WTC11 (cell line): ENCODE measurements around the gene FCER1G.

Experiments
- GTF2I ChIP-seq: fragments of 250-450 bp; sonication (Bioruptor Pico); conservative IDR thresholded peaks from 2 replicates; pipeline ENCODE4 v1.4.0; 2021; ENCODE audit warnings: mild to moderate bottlenecking
- TF ChIP-seq, protein P1 (sequence below): fragments of 200-600 bp; IDR thresholded peaks from 2 replicates; pipeline ENCODE4 v1.8.0; 2022; ENCODE audit warnings: antibody characterized with exemption

DNA sequence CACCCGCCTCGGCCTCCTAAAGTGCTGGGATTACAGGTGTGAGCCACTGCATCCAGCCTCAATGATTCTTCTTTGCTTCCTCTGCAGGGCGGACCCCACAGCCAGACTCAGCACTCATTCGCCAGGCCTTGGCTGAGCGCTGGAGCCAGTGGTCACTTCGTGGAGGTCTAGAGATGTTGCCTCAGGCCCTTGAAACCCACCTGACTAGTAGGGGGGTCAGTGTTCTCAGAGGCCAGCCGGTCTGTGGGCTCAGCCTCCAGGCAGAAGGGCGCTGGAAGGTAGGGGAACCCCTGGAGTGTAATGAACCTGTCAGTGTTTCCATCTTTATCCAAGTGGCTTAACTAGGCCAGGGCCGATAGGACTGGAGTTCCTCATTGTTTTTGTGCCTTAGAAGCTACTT lies 46.2 kb upstream of the FCER1G start:
- no peak for TF ChIP-seq GTF2I (CRISPR knock-in tag)
- TF ChIP-seq, protein P1, sequence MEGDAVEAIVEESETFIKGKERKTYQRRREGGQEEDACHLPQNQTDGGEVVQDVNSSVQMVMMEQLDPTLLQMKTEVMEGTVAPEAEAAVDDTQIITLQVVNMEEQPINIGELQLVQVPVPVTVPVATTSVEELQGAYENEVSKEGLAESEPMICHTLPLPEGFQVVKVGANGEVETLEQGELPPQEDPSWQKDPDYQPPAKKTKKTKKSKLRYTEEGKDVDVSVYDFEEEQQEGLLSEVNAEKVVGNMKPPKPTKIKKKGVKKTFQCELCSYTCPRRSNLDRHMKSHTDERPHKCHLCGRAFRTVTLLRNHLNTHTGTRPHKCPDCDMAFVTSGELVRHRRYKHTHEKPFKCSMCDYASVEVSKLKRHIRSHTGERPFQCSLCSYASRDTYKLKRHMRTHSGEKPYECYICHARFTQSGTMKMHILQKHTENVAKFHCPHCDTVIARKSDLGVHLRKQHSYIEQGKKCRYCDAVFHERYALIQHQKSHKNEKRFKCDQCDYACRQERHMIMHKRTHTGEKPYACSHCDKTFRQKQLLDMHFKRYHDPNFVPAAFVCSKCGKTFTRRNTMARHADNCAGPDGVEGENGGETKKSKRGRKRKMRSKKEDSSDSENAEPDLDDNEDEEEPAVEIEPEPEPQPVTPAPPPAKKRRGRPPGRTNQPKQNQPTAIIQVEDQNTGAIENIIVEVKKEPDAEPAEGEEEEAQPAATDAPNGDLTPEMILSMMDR, result no peak
